ENCODE measurements around the gene BOK.

The BOK gene

GRCh38 chr2:241601841-241602240, 43.3 kb downstream of the BOK start:
- CTCF ChIA-PET, result no interaction called here
- TF ChIP-seq, protein P1, sequence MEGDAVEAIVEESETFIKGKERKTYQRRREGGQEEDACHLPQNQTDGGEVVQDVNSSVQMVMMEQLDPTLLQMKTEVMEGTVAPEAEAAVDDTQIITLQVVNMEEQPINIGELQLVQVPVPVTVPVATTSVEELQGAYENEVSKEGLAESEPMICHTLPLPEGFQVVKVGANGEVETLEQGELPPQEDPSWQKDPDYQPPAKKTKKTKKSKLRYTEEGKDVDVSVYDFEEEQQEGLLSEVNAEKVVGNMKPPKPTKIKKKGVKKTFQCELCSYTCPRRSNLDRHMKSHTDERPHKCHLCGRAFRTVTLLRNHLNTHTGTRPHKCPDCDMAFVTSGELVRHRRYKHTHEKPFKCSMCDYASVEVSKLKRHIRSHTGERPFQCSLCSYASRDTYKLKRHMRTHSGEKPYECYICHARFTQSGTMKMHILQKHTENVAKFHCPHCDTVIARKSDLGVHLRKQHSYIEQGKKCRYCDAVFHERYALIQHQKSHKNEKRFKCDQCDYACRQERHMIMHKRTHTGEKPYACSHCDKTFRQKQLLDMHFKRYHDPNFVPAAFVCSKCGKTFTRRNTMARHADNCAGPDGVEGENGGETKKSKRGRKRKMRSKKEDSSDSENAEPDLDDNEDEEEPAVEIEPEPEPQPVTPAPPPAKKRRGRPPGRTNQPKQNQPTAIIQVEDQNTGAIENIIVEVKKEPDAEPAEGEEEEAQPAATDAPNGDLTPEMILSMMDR (conservative IDR thresholded peaks at IDR 0.05; ENCODE audit: low read depth), result no peak
- H3K27ac ChIP-seq, result no peak overlapping the region; the same call in 1 of the 2 replicates
- no peak for DNase-seq (ENCODE audit: low spot score)
- POLR2A ChIA-PET (ENCODE audit: low non-redundant PET), result no interaction called here

GRCh38 chr2:241602720-241603119, 44.2 kb downstream of the BOK start:
- CTCF ChIA-PET, result no interaction called here
- POLR2A ChIA-PET (ENCODE audit: low non-redundant PET), result no interaction called here
- no peak for DNase-seq (ENCODE audit: low spot score)
- TF ChIP-seq, protein P1 (conservative IDR thresholded peaks at IDR 0.05; ENCODE audit: low read depth), result no peak
- no peak overlapping the region for H3K27ac ChIP-seq

GRCh38 chr2:241603686-241604085, 45.1 kb downstream of the BOK start:
- no peak overlapping the region for H3K27ac ChIP-seq
- ChIA-PET POLR2A (ENCODE audit: low non-redundant PET) (no interaction called here), CTCF (interaction anchor here (0.8 kb wide), 1 partner anchor 43 kb away, joined by 3 read pairs; no protein-coding TSS in a partner anchor)
- TF ChIP-seq, protein P1 (conservative IDR thresholded peaks at IDR 0.05; ENCODE audit: low read depth), result no peak
- no peak for DNase-seq (ENCODE audit: low spot score)

DNA sequence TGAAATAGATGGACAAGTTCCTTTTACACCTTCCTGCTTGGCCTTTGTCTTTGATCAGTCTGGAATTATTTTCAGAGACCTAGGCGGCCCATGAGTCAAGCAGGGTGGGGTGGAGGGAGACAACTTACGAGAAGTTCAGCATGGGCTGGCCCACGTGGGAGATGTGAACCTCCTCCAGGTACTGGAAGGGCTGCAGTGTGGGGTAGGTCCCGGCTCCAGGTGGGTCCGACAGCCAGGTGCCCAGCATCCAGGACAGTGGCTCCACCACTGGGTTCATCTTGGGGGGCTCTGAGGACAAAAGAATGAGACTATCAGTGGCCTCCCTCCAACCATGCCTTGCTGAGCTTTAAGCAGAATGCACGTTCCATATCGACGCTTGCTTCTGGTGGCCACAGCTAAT, 47.6 kb downstream of the BOK start:
- CTCF ChIA-PET, result interaction anchor here (0.6 to 0.7 kb wide), 2 partner anchors 319 to 619 kb away, joined by 3 read pairs; no protein-coding TSS in a partner anchor
- TF ChIP-seq, protein P1 (conservative IDR thresholded peaks at IDR 0.05; ENCODE audit: low read depth), result no peak
- DNase-seq (ENCODE audit: low spot score), result no peak
- POLR2A ChIA-PET (ENCODE audit: low non-redundant PET), result no interaction called here
- no peak overlapping the region for H3K27ac ChIP-seq

DNA sequence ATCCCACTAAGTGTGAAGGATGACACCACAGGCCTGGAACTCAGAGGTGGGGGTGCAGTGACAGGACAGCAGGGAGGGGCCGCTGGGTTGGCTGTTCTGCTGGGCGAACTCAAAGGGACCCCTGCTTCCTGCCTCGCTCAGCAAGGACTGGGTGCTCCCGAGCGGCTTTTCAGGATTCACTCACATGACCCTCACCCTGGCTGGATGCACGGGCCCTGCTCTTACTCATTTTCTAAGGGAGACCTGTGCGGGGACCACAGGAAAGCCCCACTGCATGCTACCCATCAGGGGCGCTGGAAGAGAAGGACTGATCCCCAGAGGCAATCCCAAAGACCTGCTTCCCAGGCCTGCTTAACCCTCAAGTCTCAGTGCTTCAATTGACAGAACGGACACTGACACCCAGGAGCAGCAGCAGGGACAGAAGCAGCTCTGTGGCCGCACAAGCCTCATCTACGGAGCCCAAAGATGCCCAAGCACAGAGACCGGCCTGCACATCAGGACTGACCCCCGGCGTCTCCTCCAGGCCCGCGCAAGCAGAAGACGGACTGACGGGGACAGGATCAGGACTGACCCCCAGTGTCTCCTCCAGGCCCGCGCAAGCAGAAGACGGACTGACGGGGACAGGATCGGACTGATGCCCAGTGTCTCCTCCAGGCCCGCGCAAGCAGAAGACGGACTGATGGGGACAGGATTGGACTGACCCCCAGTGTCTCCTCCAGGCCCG, 48.8 kb downstream of the BOK start:
- POLR2A ChIA-PET (ENCODE audit: low non-redundant PET), result no interaction called here

GRCh38 chr2:241608881-241609280, 50.3 kb downstream of the BOK start:
- no peak for DNase-seq (ENCODE audit: low spot score)
- ChIA-PET CTCF (no interaction called here), POLR2A (ENCODE audit: low non-redundant PET) (no interaction called here)
- peak overlapping the region; percentile 80 for H3K27ac ChIP-seq
- TF ChIP-seq, protein P1 (conservative IDR thresholded peaks at IDR 0.05; ENCODE audit: low read depth), result no peak

More for the DNA sequence above, 48.8 kb downstream of the BOK start:
- no peak overlapping the region for H3K27ac ChIP-seq
- DNase-seq (ENCODE audit: low spot score), result no peak
- TF ChIP-seq, protein P1 (conservative IDR thresholded peaks at IDR 0.05; ENCODE audit: low read depth), result no peak
- CTCF ChIA-PET, result no interaction called here
